GM21390 (cell line): ENCODE measurements around the gene TAS2R43.
"Not testable (repeated sequence)": the region's sequence is repeated elsewhere in the genome, so short reads cannot be mapped to it uniquely, and the experiment has no call there.

Experiments
- ATAC-seq: cut with Tn5 transposase; IDR thresholded peaks from one replicate; pipeline ENCODE4 v1.9.1; 2021; ENCODE audit not compliant: unreplicated experiment

TAS2R43 gene

DNA sequence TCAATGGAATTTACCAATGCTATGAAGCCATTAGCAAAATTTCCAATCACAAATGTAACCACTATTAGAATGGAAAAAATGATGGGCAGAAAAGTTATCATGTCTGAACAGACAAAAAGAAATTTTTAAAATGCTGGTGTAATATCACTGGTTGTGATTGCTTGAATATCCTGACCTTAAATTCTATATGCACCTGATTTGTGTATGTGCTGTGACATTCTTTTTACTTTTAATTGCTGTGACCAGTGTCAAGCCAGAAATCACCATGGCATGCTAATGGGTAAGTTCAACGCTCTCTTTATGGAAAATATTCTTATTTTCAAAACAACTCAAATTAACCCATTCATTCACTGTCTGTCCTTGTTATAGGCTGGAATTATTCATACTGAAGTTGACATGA is 29.9 kb downstream of the TAS2R43 start, which contains the start of gene TAS2R46:
Gene TAS2R46, minus strand, starts transcription at position 101 of the 400 bp plus-strand sequence. Its CDS starts 0 bp downstream, at position 101.
- ATAC-seq, result not testable (repeated sequence)

DNA sequence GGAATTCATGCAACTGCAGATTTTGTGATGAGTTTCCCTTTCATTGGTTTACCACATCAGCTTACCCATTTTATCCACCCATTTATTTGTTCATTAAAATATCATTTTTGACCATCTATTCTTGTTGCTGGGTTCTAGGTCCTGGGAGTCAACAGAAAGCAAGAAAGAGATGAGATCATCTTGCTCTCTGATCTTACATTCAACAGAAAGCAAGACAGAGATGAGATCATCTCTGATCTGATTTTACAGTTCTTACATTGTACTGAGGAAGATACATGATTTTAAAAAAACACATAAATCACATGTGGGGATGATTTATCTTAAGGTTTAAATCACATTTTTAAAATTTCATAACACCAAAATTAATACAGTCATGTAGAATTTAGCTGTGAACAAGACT is 32.3 kb downstream of the TAS2R43 start:
- no peak for ATAC-seq

DNA sequence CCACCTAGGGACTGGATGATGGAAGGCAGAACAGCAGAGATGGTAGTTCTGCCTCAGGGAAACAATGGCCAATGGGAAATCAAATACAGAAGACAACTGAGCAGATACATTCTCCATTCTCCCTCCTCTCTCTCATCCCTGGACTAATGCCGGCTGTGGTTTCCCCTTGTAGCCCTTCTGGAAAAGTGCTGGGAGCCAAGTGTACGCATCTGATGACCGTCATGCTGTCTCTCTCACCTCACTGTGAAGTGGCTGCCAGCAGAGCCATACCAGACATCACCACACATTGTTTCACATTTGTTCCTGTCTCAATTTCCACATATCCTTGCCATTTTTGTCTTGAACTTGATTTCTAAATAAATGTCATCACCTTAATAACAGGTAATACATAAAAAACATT is 33.1 kb downstream of the TAS2R43 start:
- no peak for ATAC-seq

DNA sequence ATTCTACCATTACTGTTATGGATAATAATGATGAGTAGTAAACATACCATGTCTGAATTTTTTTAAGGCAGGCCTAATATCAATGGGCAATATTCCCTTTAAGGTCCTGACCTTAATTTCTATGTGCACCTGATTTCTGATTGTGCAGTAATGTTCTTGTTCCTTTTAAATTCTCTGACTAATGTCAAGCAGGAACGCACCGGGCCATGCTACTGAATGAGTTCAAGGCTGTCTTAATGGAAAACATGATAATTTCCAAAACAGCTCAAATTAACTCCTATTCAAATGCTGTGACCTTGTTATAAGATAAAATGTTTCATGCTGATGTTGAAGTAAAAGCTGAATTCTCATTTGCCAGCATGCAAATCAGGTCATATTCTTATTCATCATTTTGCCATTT is 36.8 kb downstream of the TAS2R43 start:
- ATAC-seq, result no peak

DNA sequence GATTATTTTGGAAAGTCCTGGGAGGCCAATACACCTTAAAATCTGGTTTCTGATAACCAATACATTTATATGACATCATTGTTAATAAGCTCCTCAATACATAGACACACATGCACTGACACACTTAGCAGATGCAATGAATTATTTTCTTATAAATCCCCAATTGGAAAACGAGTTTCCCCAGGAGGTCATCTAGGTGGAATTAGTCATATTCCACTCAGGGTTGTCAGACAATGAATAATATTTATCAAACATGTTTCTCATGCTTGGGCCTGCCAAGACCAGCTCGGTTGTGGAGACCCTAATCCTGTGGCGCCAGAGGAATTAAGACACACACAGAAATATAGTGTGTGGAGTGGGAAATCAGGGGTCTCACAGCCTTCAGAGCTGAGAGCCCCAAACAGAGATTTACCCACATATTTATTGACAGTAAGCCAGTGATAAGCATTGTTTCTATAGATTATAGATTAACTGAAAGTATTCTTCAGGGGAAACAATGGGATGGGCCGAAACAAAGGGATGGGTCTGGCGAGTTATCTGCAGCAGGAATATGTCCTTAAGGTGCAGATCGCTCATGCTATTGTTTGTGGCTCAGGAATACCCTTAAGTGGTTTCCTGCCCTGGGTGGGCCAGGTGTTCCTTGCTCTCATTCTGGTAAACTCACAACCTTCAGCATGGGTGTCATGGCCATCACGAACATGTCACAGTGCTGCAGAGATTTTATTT is 42.1 kb downstream of the TAS2R43 start:
- ATAC-seq, result not testable (repeated sequence)

DNA sequence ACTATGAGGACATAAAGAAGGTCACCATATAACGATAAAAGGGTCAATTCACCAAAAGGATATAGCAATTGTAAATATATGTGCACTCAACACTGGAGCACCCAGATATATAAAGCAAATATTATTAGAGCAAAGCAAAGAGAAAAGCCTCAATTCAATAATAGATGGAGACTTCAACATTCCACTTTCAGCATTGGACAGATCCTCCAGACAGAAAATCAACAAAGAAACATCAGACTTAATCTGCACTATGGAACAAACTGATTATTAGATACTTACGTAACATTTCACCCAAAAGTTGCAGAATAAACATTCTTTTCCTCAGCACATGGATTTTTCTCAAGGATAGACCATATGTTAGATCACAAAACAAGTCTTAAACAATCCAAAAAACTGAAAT is 50.7 kb downstream of the TAS2R43 start:
- not testable (repeated sequence) for ATAC-seq
